HG03095 (cell line): ENCODE measurements around the gene CCL15.
"Not testable (repeated sequence)": the region's sequence is repeated elsewhere in the genome, so short reads cannot be mapped to it uniquely, and the experiment has no call there.

Experiments
- ATAC-seq: cut with Tn5 transposase; IDR thresholded peaks from one replicate; pipeline ENCODE4 v1.9.1; 2021; ENCODE audit warnings: moderate library complexity; ENCODE audit not compliant: unreplicated experiment

The CCL15 gene, protein sequence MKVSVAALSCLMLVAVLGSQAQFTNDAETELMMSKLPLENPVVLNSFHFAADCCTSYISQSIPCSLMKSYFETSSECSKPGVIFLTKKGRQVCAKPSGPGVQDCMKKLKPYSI

DNA sequence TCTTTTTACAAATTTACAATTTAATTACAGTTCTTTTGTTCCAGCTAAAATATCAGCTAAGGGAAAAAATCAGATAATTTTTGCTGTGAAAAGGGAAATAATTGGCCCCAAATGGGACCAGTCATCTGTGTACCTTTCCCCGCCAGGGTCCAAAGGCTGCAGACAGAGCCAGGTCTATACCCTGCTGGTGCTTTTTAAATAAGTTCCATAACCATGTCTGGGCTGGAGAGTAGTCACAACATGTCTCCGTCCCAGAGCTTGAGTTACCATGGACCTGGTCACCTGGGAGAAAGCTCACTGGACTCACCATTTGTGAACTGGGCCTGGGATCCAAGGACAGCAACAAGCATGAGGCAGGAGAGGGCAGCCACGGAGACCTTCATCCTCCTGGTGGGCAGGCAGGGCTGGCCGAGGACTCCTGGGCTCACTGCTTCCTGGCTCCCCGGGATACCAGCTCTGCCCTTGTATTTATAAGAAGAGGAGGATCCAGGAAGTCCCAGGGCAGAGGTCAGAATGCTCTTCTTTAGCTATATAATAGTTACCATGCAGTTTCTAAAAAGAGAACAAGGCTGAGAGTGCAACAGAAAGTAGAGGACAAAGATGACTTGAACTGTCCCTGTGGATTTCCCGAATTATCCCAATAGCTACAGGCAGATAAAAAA lies at the start of gene CCL15:
TSS of gene CCL15 (minus strand) at position 444 of the 662 bp plus-strand sequence. CDS start at position 383, 61 bp downstream.
- ATAC-seq = no peak

DNA sequence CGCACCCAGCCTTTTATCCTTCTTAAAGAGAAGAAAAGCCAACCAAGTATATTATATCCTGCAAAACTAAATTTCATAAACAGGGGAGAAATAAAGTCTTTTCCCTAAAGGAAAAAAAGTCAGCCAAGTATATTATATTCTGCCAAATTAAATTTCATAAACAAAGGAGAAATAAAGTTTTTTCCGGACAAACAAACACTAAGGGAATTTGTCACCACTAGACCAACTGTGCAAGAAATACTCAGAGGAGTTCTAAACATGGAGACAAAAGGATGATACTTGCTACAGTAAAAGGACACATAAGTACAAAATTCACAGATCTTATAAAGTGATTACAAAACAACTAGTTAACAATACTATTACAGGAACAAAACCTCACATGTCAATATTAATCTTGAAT lies 48.3 kb upstream of the CCL15 start:
- no peak for ATAC-seq

DNA sequence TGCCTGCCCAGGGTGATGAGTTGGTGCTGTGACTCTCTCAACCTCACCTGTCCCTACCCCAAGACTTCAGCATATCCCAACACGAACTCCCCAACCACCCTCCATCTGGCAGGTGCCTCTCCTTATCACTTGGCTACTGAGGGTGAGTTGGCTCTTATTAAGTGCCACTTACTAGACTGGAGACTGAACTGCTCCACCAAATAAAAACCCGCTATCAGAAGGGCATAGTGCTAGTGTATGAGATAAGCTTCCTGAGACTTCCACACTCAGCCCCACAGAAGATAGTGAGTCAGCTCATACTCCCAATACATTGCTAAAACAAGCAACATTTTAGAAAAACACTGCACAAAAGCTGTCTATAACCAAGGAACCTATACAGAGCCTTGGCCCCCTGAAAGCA lies 46.7 kb upstream of the CCL15 start:
- no peak for ATAC-seq

- ATAC-seq = no peak
Measured at GRCh38 chr17:36036235-36036634, 34.9 kb upstream of the CCL15 start.

DNA sequence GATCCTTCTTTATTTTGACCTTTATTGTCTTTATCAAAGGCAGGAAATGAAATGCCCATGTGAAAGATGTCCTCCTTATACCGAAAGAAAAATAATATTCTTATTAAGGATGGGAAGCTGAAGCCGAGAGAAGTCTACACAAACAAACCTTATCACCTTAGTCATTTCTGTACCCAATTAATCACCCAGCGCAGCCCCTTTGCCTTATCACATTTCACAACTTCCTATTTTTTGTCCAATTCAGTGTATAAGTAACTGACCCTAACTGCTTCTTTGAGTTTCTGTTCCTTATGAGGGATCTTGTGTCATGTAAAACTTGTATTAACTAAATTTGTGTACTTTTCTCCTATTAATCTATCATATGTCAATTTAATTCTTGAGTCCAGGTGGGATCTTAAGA lies 32.8 kb upstream of the CCL15 start:
- ATAC-seq = no peak

- no peak for ATAC-seq
Measured at GRCh38 chr17:36030956-36031355, 29.6 kb upstream of the CCL15 start.

DNA sequence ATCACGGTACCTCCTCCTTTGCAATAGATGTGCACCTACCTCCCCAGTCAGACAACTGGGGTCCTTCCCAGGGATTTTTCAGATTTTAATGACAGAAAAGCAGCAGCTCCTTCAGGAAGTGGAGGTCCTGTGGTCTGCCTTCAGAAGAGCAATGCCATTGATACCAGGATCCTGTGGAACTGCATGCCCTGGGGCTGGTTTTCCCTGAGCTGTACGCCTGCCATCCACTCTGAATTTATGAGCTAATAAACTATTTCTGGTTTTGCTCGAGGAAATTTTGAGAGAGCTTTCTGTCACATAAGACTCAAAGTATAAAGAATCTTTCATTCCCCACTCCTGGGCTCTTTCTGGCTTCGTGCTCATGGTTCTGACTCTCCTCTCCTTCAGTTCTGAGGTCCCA lies 26.4 kb upstream of the CCL15 start:
- no peak for ATAC-seq

GRCh38 chr17:36024106-36024869 lies 22.9 kb upstream of the CCL15 start:
- ATAC-seq = no peak

DNA sequence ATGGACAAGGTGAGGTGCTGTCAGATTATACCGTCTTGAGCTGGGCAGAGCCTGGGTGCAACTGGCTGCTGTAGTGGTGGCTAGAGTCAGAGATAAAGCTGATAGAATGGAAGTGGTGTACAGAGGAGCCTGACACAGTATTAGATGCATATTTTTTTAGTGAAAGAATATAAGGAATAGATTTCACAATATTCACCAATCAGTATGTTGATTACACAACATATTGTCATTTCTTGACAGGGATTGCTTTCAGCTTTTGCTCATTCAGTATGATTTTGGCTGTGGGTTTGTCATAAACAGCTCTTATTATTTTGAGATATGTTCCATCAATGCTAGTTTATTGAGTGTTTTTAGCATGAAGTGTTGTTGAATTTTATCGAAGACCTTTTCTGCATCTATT lies 18.1 kb upstream of the CCL15 start:
- ATAC-seq = no peak

DNA sequence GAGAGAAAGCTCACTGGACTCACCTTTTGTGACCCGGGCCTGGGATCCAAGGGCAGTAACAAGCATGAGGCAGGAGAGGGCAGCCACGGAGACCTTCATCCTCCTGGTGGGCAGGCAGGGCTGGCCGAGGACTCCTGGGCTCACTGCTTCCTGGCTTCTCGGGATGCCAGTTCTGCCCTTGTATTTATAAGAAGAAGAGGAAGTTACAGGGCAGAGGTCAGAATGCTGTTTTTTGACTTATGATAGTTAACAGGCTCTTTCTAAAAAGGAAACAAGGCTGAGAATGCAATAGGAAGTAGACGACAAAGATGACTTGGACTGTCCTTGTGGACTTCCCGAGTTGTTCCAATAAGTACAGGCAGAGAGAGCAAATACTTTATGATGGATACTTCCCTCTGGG lies 16.4 kb upstream of the CCL15 start, which contains the start of gene CCL23:
TSS of gene CCL23 (minus strand) at position 174 of the 400 bp plus-strand sequence. CDS start at position 99, 75 bp downstream.
- ATAC-seq = no peak

- ATAC-seq = no peak
Measured at GRCh38 chr17:36016555-36016954, 15.2 kb upstream of the CCL15 start.

- not testable (repeated sequence) for ATAC-seq
Measured at GRCh38 chr17:36015895-36016294, 14.5 kb upstream of the CCL15 start.

- ATAC-seq = no peak
Measured at GRCh38 chr17:36014946-36015345, 13.6 kb upstream of the CCL15 start.

GRCh38 chr17:36011201-36011600 lies 9.8 kb upstream of the CCL15 start:
- ATAC-seq = no peak

GRCh38 chr17:36008998-36009665 lies 7.8 kb upstream of the CCL15 start:
- ATAC-seq = no peak

DNA sequence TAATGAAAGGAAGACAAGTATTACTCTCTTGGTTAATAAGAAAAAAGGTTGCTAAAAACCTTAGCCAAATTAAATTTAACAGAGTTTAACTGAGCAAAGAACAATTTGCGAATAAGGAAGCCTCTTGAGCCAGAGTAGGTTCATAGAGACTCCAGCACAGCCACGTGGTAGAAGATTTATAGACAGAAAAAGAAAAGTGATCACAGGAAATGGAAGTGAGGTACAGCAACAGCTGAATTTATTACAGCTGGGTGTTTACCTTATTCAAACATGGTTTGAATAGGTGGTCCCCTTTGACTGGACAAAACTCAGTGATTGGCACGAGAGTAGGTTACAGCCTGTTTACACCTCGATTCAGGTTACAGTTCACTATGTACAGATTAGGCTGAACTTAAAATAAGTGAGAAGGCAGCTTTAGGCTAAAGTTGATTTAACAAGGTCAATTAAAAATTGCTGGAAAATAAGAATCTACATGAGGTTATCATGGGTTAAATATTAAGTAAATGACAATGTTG lies 3.3 kb upstream of the CCL15 start:
- no peak for ATAC-seq

GRCh38 chr17:36002631-36003030 lies 1.3 kb upstream of the CCL15 start:
- no peak for ATAC-seq

- ATAC-seq = no peak
Measured at GRCh38 chr17:36001862-36002603, 680 bp upstream of the CCL15 start.

DNA sequence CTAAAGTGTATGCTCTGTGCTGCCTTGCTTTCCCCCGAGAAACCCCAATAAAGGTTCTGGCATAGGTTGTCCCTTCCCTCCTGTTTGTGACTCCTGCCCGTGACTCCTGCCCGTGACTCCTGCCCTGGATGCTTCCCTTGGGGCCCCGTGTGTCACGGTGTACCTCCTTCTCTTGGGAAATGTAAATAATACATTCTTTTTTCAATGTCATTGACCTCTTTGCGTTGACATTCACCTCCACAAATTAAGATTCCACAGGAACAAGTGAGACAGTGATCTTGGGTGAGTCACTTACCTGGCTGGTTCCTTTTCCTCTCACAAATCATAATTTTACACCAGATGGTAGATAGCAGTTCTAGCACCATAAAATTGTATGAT lies 632 bp downstream of the CCL15 start:
- no peak for ATAC-seq

GRCh38 chr17:35998756-35999155 lies 2.6 kb downstream of the CCL15 start:
- no peak for ATAC-seq
